Transverse colon (tissue), 4 donors: ENCODE data around the gene STK39. TPM values are rescaled to one million over a fixed set of nuclear protein-coding genes. Genes with fewer than 3 reads are reported as not detected.
A peak's percentile ranks its signal among the peaks of the same experiment; 100 is the strongest.

Experiments used
- DNase-seq: peaks from one replicate; pipeline ENCODE4 v3.0.0-alpha.2; 2019
- H3K27ac ChIP-seq, 4 donors: fragments of 200-600 bp; sonication (generic); 2 replicates each; pipeline ENCODE4 v1.5.1; 2016 to 2018; ENCODE audit warnings: inconsistent platforms in 4 of 4
- H3K27me3 ChIP-seq: fragments of 200-600 bp; sonication (generic); 2 replicates; pipeline ENCODE4 v1.5.1; 2017; ENCODE audit warnings: inconsistent platforms
- H3K36me3 ChIP-seq, 4 donors: fragments of 200-600 bp; sonication (generic); 2 replicates each; pipeline ENCODE4 v1.5.1; 2017 to 2019; ENCODE audit warnings: inconsistent platforms in 4 of 4
- H3K4me1 ChIP-seq, 4 donors: fragments of 200-600 bp; sonication (generic); 2 replicates each; pipeline ENCODE4 v1.5.1; 2017 to 2020; ENCODE audit warnings: inconsistent platforms in 4 of 4
- H3K4me3 ChIP-seq, 4 donors: fragments of 200-600 bp; sonication (generic); 1 replicate in 1 of 4; 2 replicates in 3 of 4; pipeline versions ENCODE4 v1.5.1 to v1.6.1; 2017 to 2019; ENCODE audit warnings: inconsistent platforms in 4 of 4
- H3K9me3 ChIP-seq, 2 donors: fragments of 200-600 bp; sonication (generic); 2 replicates each; pipeline ENCODE4 v1.5.1; 2017 to 2019; ENCODE audit warnings: inconsistent platforms in 2 of 2
- CTCF ChIP-seq, 5 experiments: fragments of 200-600 bp in 3 of 5; fragments of 450-650 bp in 2 of 5; sonication (generic) in 3 of 5; IDR thresholded peaks; 1 replicate in 2 of 5; 2 replicates in 3 of 5; pipeline ENCODE4 v1.5.1; 2016 to 2017; ENCODE audit warnings: antibody characterized with exemption in 5 of 5, inconsistent platforms in 3 of 5, mild to moderate bottlenecking in 2 of 5, moderate library complexity in 1 of 5
- EP300 ChIP-seq: sonication (generic); formaldehyde crosslinking; IDR thresholded peaks from one replicate; pipeline ENCODE4 v1.6.1; 2017; ENCODE audit warnings: antibody characterized with exemption, low read depth
- POLR2A ChIP-seq: fragments of 450-650 bp; IDR thresholded peaks from one replicate; pipeline ENCODE4 v1.6.1; 2016; ENCODE audit warnings: antibody characterized with exemption, mild to moderate bottlenecking, moderate library complexity
- POLR2AphosphoS5 ChIP-seq, 3 donors: sonication (generic); formaldehyde crosslinking; IDR thresholded peaks; one replicate each; pipeline ENCODE4 v1.6.1; 2016; ENCODE audit warnings: antibody characterized with exemption in 3 of 3
- WGBS, 2 donors: methylation state at CpG; one replicate each; pipeline ENCODE4 v1.1.5; 2018; ENCODE audit warnings: low coverage in 1 of 2; 5-methylcytosine and 5-hydroxymethylcytosine counted together
- in situ Hi-C, 4 donors: fragments of 200-750 bp; cut with MboI; loops; one replicate each; pipeline versions ENCODE4 v1.15.0 to v1.15.1; 2017; ENCODE audit warnings: low sequenced_read_pairs in 3 of 4, low pct_ligation_motif_present in 1 of 4, low pct_unique_long_range_greater_than_20kb in 1 of 4
- intact Hi-C: fragments of 100-400 bp; cut with DNase I; formaldehyde crosslinking; loops from one replicate; pipeline ENCODE4 v1.15.1; 2023; ENCODE audit warnings: low total_unique reads
- total RNA-seq, 4 donors: library from RNA; depleted of rRNA; stranded (reverse); fragments of >200 nt; gene quantifications; one replicate each; pipeline ENCODE4 v1.1.0, GENCODE V29; 2016

Gene STK39
- total RNA-seq, 4 donors from 2014 or later = 30.6 to 46.1 (median 36.7) TPM

- TF ChIP-seq POLR2A (no peak), CTCF (IDR thresholded peaks at IDR 0.05) (no peak), EP300 (no peak)
- Histone ChIP-seq H3K4me3 (no peak overlapping the region), H3K4me1 (peaks cover 0 to 62% (median 25%) of the 10 kb centered on the region in 4 donors), H3K27me3 (no peaks in the 10 kb centered on the region), H3K36me3 (no peaks in the 10 kb centered on the region), H3K27ac (peak overlapping the region in 2 of 4 donors; percentile 72 to 73), H3K9me3 (no peaks in the 10 kb centered on the region)
- in situ Hi-C loops (no loop called here), intact Hi-C loops (no loop called here)
- no peak for DNase-seq
- WGBS, 2 donors = 65 to 83% methylated on average over 2 of the region's 2 CpGs
Observed at GRCh38 chr2:168217920-168218319, 29.5 kb downstream of the STK39 start.

GRCh38 chr2:168216351-168217005 is 30.9 kb downstream of the STK39 start:
- H3K4me3 ChIP-seq = no peak overlapping the region
- H3K4me1 ChIP-seq = peaks cover 3 to 63% (median 31%) of the 10 kb centered on the region in 4 donors
- TF ChIP-seq POLR2A (no peak), CTCF (IDR thresholded peaks at IDR 0.05) (peak in 1 of 5 experiments; percentile 40), EP300 (no peak), POLR2AphosphoS5 (IDR thresholded peaks at IDR 0.05) (peak in 2 of 3 donors; percentile 38 to 63)
- DNase-seq = peak; percentile 83
- H3K27ac ChIP-seq = peak overlapping the region; percentile 12 to 73 (median 60)
- 74 to 79% methylated on average over 9 to 12 of the region's 12 CpGs for WGBS, 2 donors
- in situ Hi-C loops = no loop called here
- intact Hi-C loops = no loop called here
- no peaks in the 10 kb centered on the region for H3K9me3 ChIP-seq
- no peaks in the 10 kb centered on the region for H3K36me3 ChIP-seq
- no peaks in the 10 kb centered on the region for H3K27me3 ChIP-seq

- in situ Hi-C loops = no loop called here
- H3K4me3 ChIP-seq = no peak overlapping the region
- 80 to 94% methylated on average over 1 of the region's 1 CpG for WGBS, 2 donors
- H3K9me3 ChIP-seq = no peaks in the 10 kb centered on the region
- no peaks in the 10 kb centered on the region for H3K36me3 ChIP-seq
- intact Hi-C loops = no loop called here
- DNase-seq = no peak
- peak overlapping the region in 3 of 4 donors; percentile 49 to 73 (median 72) for H3K27ac ChIP-seq
- no peak for TF ChIP-seq CTCF (IDR thresholded peaks at IDR 0.05)
- no peak for TF ChIP-seq EP300
- TF ChIP-seq POLR2AphosphoS5 (IDR thresholded peaks at IDR 0.05) = no peak
- no peak for TF ChIP-seq POLR2A
- peaks cover 4 to 65% (median 35%) of the 10 kb centered on the region in 4 donors for H3K4me1 ChIP-seq
- H3K27me3 ChIP-seq = no peaks in the 10 kb centered on the region
Observed at GRCh38 chr2:168215813-168216212, 31.6 kb downstream of the STK39 start.

GRCh38 chr2:168212866-168213265 is 34.5 kb downstream of the STK39 start:
- no peak overlapping the region for H3K27ac ChIP-seq
- no peaks in the 10 kb centered on the region for H3K27me3 ChIP-seq
- no peak for TF ChIP-seq EP300
- no peak for TF ChIP-seq POLR2A
- no peak for TF ChIP-seq CTCF (IDR thresholded peaks at IDR 0.05)
- TF ChIP-seq POLR2AphosphoS5 (IDR thresholded peaks at IDR 0.05) = no peak
- WGBS, 2 donors = 87 to 96% methylated on average over 3 of the region's 3 CpGs
- no peaks in the 10 kb centered on the region for H3K9me3 ChIP-seq
- H3K36me3 ChIP-seq = no peaks in the 10 kb centered on the region
- intact Hi-C loops = no loop called here
- in situ Hi-C loops = no loop called here
- H3K4me3 ChIP-seq = no peak overlapping the region
- H3K4me1 ChIP-seq = peaks cover 4 to 61% (median 35%) of the 10 kb centered on the region in 4 donors
- DNase-seq = no peak
